ENCODE data around the gene GEMIN2. TPM values are rescaled to one million over a fixed set of nuclear protein-coding genes. Genes with fewer than 3 reads are reported as not detected.

The GEMIN2 gene
- polyA plus RNA-seq, 3 donors = 6.1 to 11.8 (median 10.2) TPM

- DNase-seq = no peak
- H3K36me3 Mint-ChIP-seq = peaks cover 25 to 48% of the 10 kb centered on the region in 2 donors
- Histone ChIP-seq H3K79me2 (ENCODE audit: insufficient read depth, low read length) (peaks cover 37% of the 10 kb centered on the region), H4K20me1 (ENCODE audit: insufficient read depth, low read length) (peaks cover 48% of the 10 kb centered on the region), H3K4me1 (ENCODE audit: control insufficient read depth in 1 of 2, insufficient read depth in 2 of 2, low read length in 2 of 2) (peaks cover 3 to 7% of the 10 kb centered on the region in 2 donors), H3K9me3 (replicated peaks in 1 of 2; ENCODE audit: control insufficient read depth in 1 of 2, insufficient read depth in 1 of 2, low read length in 2 of 2) (no peaks in the 10 kb centered on the region), H3K27me3 (ENCODE audit: control insufficient read depth in 2 of 2, insufficient read depth in 2 of 2, low read length in 2 of 2) (no peaks in the 10 kb centered on the region), H3K9ac (ENCODE audit: insufficient read depth, low read length, poor library complexity, severe bottlenecking) (no peak overlapping the region), H2AFZ (ENCODE audit: insufficient read depth, low read depth, low read length, poor library complexity, severe bottlenecking) (no peak overlapping the region), H3K4me3 (replicated peaks in 1 of 3; ENCODE audit: low read depth in 2 of 3, low read length in 3 of 3) (no peak overlapping the region), H3K4me2 (replicated peaks; ENCODE audit: extremely low read depth, low read length, poor library complexity, severe bottlenecking) (no peak overlapping the region), H3K36me3 (replicated peaks in 1 of 2; ENCODE audit: control insufficient read depth in 1 of 2, insufficient read depth in 2 of 2, low read length in 2 of 2) (peaks cover 86 to 93% of the 10 kb centered on the region in 2 donors), H3K27ac (ENCODE audit: low read depth in 1 of 2, low read length in 2 of 2) (peak overlapping the region in 1 of 2 donors; percentile 3)
- no peaks in the 10 kb centered on the region for H3K9me3 Mint-ChIP-seq
- H3K27me3 Mint-ChIP-seq (ENCODE audit: low read depth in 3 of 3) = no peaks in the 10 kb centered on the region
- TF ChIP-seq CTCF (IDR thresholded peaks at IDR 0.05) = no peak
- H3K4me1 Mint-ChIP-seq = peaks cover 4% of the 10 kb centered on the region
- H3K27ac Mint-ChIP-seq = no peak overlapping the region
- no peak overlapping the region for H3K4me3 Mint-ChIP-seq
- 95% methylated on average over 7 of the region's 7 CpGs for WGBS (ENCODE audit: insufficient coverage)
- intact Hi-C loops (cut with micrococcal nuclease) = no loop called here
These were observed 67.0 kb downstream of the GEMIN2 start for GRCh38 chr14:39181026-39181692.

DNA sequence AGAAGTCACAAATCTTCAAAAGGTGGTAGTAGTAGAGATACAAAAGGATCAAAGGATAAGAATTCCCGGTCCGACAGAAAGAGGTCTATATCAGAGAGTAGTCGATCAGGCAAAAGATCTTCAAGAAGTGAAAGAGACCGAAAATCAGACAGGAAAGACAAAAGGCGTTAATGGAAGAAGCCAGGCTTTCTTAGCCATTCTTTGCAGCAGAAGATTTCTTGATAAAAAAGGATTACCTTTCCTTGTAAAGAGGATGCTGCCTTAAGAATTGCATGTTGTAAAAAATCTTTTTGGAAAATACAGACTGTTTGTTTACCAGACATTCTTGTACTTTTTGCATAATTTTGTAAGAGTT is 67.5 kb downstream of the GEMIN2 start:
- Histone ChIP-seq H2AFZ (ENCODE audit: insufficient read depth, low read depth, low read length, poor library complexity, severe bottlenecking) (no peak overlapping the region), H4K20me1 (ENCODE audit: insufficient read depth, low read length) (peaks cover 48% of the 10 kb centered on the region), H3K4me3 (replicated peaks in 1 of 3; ENCODE audit: low read depth in 2 of 3, low read length in 3 of 3) (no peak overlapping the region), H3K9me3 (replicated peaks in 1 of 2; ENCODE audit: control insufficient read depth in 1 of 2, insufficient read depth in 1 of 2, low read length in 2 of 2) (no peaks in the 10 kb centered on the region), H3K36me3 (replicated peaks in 1 of 2; ENCODE audit: control insufficient read depth in 1 of 2, insufficient read depth in 2 of 2, low read length in 2 of 2) (peaks cover 81 to 88% of the 10 kb centered on the region in 2 donors), H3K4me2 (replicated peaks; ENCODE audit: extremely low read depth, low read length, poor library complexity, severe bottlenecking) (no peak overlapping the region), H3K4me1 (ENCODE audit: control insufficient read depth in 1 of 2, insufficient read depth in 2 of 2, low read length in 2 of 2) (peaks cover 0 to 1% of the 10 kb centered on the region in 2 donors), H3K9ac (ENCODE audit: insufficient read depth, low read length, poor library complexity, severe bottlenecking) (no peak overlapping the region), H3K27me3 (ENCODE audit: control insufficient read depth in 2 of 2, insufficient read depth in 2 of 2, low read length in 2 of 2) (no peaks in the 10 kb centered on the region), H3K27ac (ENCODE audit: low read depth in 1 of 2, low read length in 2 of 2) (peak overlapping the region in 1 of 2 donors; percentile 3), H3K79me2 (ENCODE audit: insufficient read depth, low read length) (peaks cover 32% of the 10 kb centered on the region)
- Mint-ChIP-seq H3K4me1 (peaks cover 2% of the 10 kb centered on the region), H3K36me3 (peaks cover 25 to 44% of the 10 kb centered on the region in 2 donors), H3K4me3 (no peak overlapping the region), H3K27ac (no peak overlapping the region), H3K27me3 (ENCODE audit: low read depth in 3 of 3) (no peaks in the 10 kb centered on the region), H3K9me3 (no peaks in the 10 kb centered on the region)
- intact Hi-C loops (cut with micrococcal nuclease) = no loop called here
- no peak for DNase-seq
- 98% methylated on average over 5 of the region's 5 CpGs for WGBS (ENCODE audit: insufficient coverage)
- no peak for TF ChIP-seq CTCF (IDR thresholded peaks at IDR 0.05)

Measured in CD14-positive monocyte (primary cell).